Ectodermal cell (in vitro differentiated cells): ENCODE results near the gene CHST3.

Experiments used
- H3K27ac ChIP-seq: 2 replicates; pipeline ENCODE4 v1.7.0; 2013; ENCODE audit warnings: mild to moderate bottlenecking, low read depth, low read length; ENCODE audit not compliant: insufficient read depth, poor library complexity, severe bottlenecking
- H3K27me3 ChIP-seq: 2 replicates; pipeline ENCODE4 v1.7.0; 2013; ENCODE audit warnings: mild to moderate bottlenecking, low read length; ENCODE audit not compliant: insufficient read depth, control insufficient read depth, poor library complexity, severe bottlenecking
- H3K36me3 ChIP-seq: one replicate; pipeline ENCODE4 v1.7.0; 2013; ENCODE audit warnings: low read length; ENCODE audit not compliant: control insufficient read depth, insufficient read depth
- H3K4me1 ChIP-seq: one replicate; pipeline ENCODE4 v1.7.0; 2013; ENCODE audit warnings: low read length; ENCODE audit not compliant: control insufficient read depth, insufficient read depth
- H3K4me3 ChIP-seq: 2 replicates; pipeline ENCODE4 v1.7.0; 2013; ENCODE audit warnings: low read depth, low read length, control low read depth; ENCODE audit not compliant: insufficient read depth
- H3K9me3 ChIP-seq: 2 replicates; pipeline ENCODE4 v1.7.0; 2013; ENCODE audit warnings: mild to moderate bottlenecking, low read length, moderate library complexity; ENCODE audit not compliant: control insufficient read depth
- WGBS, 2 experiments: methylation state at CpG; one replicate each; pipeline ENCODE4 v1.1.7; 2013; ENCODE audit warnings: missing lambda C conversion rate in 2 of 2; 5-methylcytosine and 5-hydroxymethylcytosine counted together

The CHST3 gene

DNA sequence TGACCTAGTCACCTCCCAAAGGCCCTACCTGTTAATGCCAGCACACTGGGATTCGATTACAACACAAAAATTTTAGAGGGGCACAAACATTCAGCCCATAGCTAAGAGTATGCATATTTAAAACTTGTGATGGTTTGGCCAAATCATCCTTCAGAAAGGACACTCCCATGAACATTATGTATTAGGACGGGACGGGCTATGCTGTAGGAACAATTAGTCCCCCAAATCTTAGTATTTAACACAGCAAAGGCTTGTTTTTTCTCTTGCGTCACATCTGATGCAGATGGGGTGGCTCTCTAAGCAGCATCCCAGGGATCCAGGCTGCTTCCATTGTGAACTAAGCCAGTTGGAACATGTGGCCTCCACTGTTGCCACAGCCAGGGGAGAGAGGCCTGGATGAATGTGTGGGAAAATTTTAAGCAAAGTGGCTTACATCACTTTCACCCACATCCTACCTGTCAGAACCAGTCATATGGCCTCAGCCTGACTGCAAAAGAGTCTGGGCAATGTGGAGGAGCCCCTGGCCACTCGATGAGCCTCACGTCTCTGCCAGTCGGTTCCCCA is 26.6 kb downstream of the CHST3 start:
- Histone ChIP-seq H3K9me3 (no peaks in the 10 kb centered on the region), H3K27me3 (no peaks in the 10 kb centered on the region), H3K36me3 (no peaks in the 10 kb centered on the region), H3K4me3 (no peak overlapping the region), H3K27ac (no peak overlapping the region), H3K4me1 (no peaks in the 10 kb centered on the region)
- WGBS, 2 experiments, result 93 to 95% methylated on average over 7 of the region's 7 CpGs

DNA sequence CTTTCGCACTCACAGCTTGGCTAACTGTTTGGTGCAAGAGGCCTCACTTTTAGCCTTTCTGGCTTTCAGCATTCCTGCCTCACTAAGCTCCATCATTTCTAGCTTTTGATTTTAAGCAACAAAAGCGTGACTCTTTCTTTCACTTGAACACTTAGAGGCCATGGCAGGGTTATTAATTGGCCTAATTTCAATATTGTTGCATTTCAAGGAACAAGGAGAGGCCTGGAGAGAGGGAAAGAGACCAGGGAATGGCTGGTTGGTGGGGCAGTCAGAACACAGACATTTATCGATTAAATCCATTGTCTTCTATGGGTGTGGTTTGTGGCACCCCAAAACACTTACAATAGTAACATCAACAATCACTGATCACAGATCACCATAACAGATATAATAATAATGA is 31.3 kb downstream of the CHST3 start:
- H3K9me3 ChIP-seq, result no peaks in the 10 kb centered on the region
- WGBS, 2 experiments, result 88 to 96% methylated on average over 2 to 3 of the region's 3 CpGs
- peaks cover 15% of the 10 kb centered on the region for H3K4me1 ChIP-seq
- no peaks in the 10 kb centered on the region for H3K27me3 ChIP-seq
- H3K36me3 ChIP-seq, result no peaks in the 10 kb centered on the region
- H3K4me3 ChIP-seq, result no peak overlapping the region
- no peak overlapping the region for H3K27ac ChIP-seq

- H3K27me3 ChIP-seq, result no peaks in the 10 kb centered on the region
- peaks cover 17% of the 10 kb centered on the region for H3K4me1 ChIP-seq
- 84 to 89% methylated on average over 3 to 4 of the region's 6 CpGs for WGBS, 2 experiments
- no peaks in the 10 kb centered on the region for H3K9me3 ChIP-seq
- no peak overlapping the region for H3K27ac ChIP-seq
- H3K36me3 ChIP-seq, result no peaks in the 10 kb centered on the region
- no peak overlapping the region for H3K4me3 ChIP-seq
Observed at GRCh38 chr10:71995887-71996575, 31.8 kb downstream of the CHST3 start.

GRCh38 chr10:71996592-71997371 is 32.6 kb downstream of the CHST3 start:
- WGBS, 2 experiments, result 92% methylated on average over 13 of the region's 13 CpGs
- Histone ChIP-seq H3K4me3 (no peak overlapping the region), H3K36me3 (no peaks in the 10 kb centered on the region), H3K27ac (no peak overlapping the region), H3K4me1 (peaks cover 17% of the 10 kb centered on the region), H3K9me3 (no peaks in the 10 kb centered on the region), H3K27me3 (no peaks in the 10 kb centered on the region)

DNA sequence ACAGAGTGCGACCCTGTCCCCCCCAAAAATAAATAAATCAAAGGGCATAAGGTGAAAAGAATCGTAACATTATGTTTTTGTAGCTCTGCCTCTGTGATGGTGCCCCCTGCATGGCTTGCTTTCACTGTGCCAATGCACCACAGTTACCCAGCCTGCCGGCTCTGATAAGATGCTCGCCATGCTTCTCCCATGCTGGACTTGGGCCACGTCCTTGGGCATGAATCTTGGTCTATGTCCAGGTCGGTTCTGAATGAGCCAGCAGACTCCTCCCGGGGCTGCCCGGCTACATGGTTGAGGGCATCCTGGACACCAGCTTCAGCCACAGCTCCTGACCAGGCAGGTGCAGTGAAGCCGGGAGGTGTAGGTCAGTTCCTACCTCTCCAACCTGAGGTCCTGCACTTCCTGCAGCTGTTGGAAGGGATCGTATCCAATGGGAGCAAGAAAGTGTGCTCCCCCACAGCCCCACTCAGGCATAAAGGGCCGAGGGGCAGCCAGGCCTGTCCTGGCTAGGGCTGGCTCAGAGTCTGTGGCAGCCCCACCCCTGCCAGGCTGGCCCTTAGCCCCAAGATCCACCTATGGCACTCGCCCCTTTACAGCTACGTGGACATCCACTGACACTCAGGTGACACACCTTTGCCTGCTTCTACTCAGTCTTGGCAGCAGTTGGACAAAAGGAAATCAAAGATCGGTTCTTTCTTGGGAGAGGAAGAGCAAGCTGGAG is 34.1 kb downstream of the CHST3 start:
- Histone ChIP-seq H3K4me3 (no peak overlapping the region), H3K36me3 (no peaks in the 10 kb centered on the region), H3K27ac (no peak overlapping the region), H3K27me3 (no peaks in the 10 kb centered on the region), H3K4me1 (peaks cover 17% of the 10 kb centered on the region), H3K9me3 (no peaks in the 10 kb centered on the region)
- WGBS, 2 experiments, result 91 to 92% methylated on average over 14 of the region's 14 CpGs

- H3K4me1 ChIP-seq, result peaks cover 17% of the 10 kb centered on the region
- no peaks in the 10 kb centered on the region for H3K9me3 ChIP-seq
- WGBS, 2 experiments, result 54 to 57% methylated on average over 5 of the region's 5 CpGs
Observed at GRCh38 chr10:71998840-71999194, 34.6 kb downstream of the CHST3 start.

GRCh38 chr10:71999360-72000072 is 35.3 kb downstream of the CHST3 start:
- H3K4me1 ChIP-seq, result peaks cover 17% of the 10 kb centered on the region
- no peak overlapping the region for H3K4me3 ChIP-seq
- H3K27ac ChIP-seq, result no peak overlapping the region
- H3K27me3 ChIP-seq, result no peaks in the 10 kb centered on the region
- no peaks in the 10 kb centered on the region for H3K36me3 ChIP-seq
- WGBS, 2 experiments, result 70 to 74% methylated on average over 21 of the region's 21 CpGs
- no peaks in the 10 kb centered on the region for H3K9me3 ChIP-seq

More at GRCh38 chr10:71998840-71999194, 34.6 kb downstream of the CHST3 start:
- no peaks in the 10 kb centered on the region for H3K27me3 ChIP-seq
- H3K4me3 ChIP-seq, result no peak overlapping the region
- no peaks in the 10 kb centered on the region for H3K36me3 ChIP-seq
- no peak overlapping the region for H3K27ac ChIP-seq

DNA sequence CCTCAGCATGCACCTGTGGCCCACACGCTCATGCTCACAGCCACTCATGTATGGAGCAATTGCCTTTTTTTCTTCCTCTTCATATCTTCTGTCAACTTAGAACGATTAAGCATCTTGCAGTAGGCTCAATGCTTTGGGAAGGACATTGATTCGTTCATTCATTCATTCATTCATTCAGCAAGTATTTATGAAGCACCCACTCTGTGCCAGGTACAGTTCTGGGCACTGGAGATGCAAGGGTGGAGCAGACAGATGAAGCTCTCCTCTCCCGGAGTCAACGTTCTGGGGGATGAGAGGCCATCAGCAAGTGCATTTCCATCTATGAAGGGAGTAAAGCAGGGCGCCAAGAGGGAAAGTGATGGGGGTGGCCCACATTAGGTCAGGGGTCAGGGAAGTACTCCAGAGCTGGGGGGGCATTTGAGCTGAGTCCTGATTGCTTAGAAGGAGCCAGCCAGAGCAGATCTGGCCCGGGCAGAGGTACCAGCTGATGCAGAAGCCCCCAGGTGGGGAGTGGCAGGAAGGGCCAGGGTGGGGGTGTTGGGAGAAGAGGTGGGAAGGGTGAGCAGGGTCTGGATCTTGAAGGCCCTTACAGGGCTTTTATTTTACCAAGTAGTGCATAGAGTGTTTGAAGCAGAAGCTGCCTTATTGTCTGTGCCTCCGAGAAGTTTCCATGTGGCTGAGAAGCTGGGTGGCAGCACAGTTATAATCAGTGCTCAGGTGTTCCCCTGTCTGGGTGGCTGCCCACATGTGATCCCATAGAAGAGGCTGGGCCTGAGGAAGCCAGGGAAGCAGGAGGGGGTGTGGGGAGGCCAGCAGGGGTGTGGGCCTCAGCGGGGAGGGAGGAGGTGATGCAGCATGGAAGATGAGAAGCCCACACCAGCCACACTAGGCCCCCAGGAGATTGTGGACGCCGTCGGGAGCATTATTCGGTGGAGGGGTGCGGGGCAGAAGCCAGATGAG is 36.2 kb downstream of the CHST3 start:
- peaks cover 17% of the 10 kb centered on the region for H3K4me1 ChIP-seq
- no peak overlapping the region for H3K4me3 ChIP-seq
- WGBS, 2 experiments, result 88 to 91% methylated on average over 14 of the region's 14 CpGs
- no peaks in the 10 kb centered on the region for H3K9me3 ChIP-seq
- no peak overlapping the region for H3K27ac ChIP-seq
- H3K27me3 ChIP-seq, result no peaks in the 10 kb centered on the region
- H3K36me3 ChIP-seq, result no peaks in the 10 kb centered on the region

- H3K9me3 ChIP-seq, result no peaks in the 10 kb centered on the region
- 90 to 94% methylated on average over 4 of the region's 4 CpGs for WGBS, 2 experiments
- H3K27me3 ChIP-seq, result no peaks in the 10 kb centered on the region
- peaks cover 17% of the 10 kb centered on the region for H3K4me1 ChIP-seq
- H3K4me3 ChIP-seq, result no peak overlapping the region
- H3K27ac ChIP-seq, result no peak overlapping the region
- no peaks in the 10 kb centered on the region for H3K36me3 ChIP-seq
Observed at GRCh38 chr10:72001033-72001395, 36.8 kb downstream of the CHST3 start.
